DMS153 treated with DMSO at 0.1 percent for 48 hours (cell line): ENCODE data around the gene PRIMA1.

Source experiments
- DNase-seq: peaks from one replicate; lab custom pipeline; 2025; ENCODE audit not compliant: unreplicated experiment; lab: John Stamatoyannopoulos, UW

The PRIMA1 gene

GRCh38 chr14:93759719-93760307 lies 28.5 kb downstream of the PRIMA1 start:
- no peak for DNase-seq

- DNase-seq, result no peak
Measured at GRCh38 chr14:93757206-93757605, 31.1 kb downstream of the PRIMA1 start.

- no peak for DNase-seq
Measured at GRCh38 chr14:93753647-93754046, 34.6 kb downstream of the PRIMA1 start.

GRCh38 chr14:93752980-93753561 lies 35.2 kb downstream of the PRIMA1 start:
- no peak for DNase-seq

- no peak for DNase-seq
Measured at GRCh38 chr14:93751946-93752655, 36.2 kb downstream of the PRIMA1 start.

- DNase-seq, result no peak
Measured at GRCh38 chr14:93749076-93749420, 39.2 kb downstream of the PRIMA1 start.

GRCh38 chr14:93748208-93749075 lies 39.8 kb downstream of the PRIMA1 start:
- no peak for DNase-seq

- DNase-seq, result no peak
Measured at GRCh38 chr14:93747560-93747959, 40.7 kb downstream of the PRIMA1 start.

GRCh38 chr14:93747102-93747501 lies 41.2 kb downstream of the PRIMA1 start:
- no peak for DNase-seq

GRCh38 chr14:93745603-93746273 lies 42.5 kb downstream of the PRIMA1 start:
- DNase-seq, result no peak

GRCh38 chr14:93744876-93745275 lies 43.4 kb downstream of the PRIMA1 start:
- DNase-seq, result no peak

GRCh38 chr14:93744176-93744575 lies 44.1 kb downstream of the PRIMA1 start:
- DNase-seq, result no peak

- DNase-seq, result no peak
Measured at GRCh38 chr14:93743270-93744060, 44.8 kb downstream of the PRIMA1 start.

GRCh38 chr14:93742761-93743160 lies 45.5 kb downstream of the PRIMA1 start:
- DNase-seq, result no peak

GRCh38 chr14:93741556-93742230 lies 46.6 kb downstream of the PRIMA1 start:
- no peak for DNase-seq

- no peak for DNase-seq
Measured at GRCh38 chr14:93737634-93738033, 50.7 kb downstream of the PRIMA1 start.

GRCh38 chr14:93736378-93737014 lies 51.8 kb downstream of the PRIMA1 start:
- DNase-seq, result no peak

- DNase-seq, result no peak
Measured at GRCh38 chr14:93735206-93735605, 53.1 kb downstream of the PRIMA1 start.

GRCh38 chr14:93734086-93734822 lies 54.0 kb downstream of the PRIMA1 start:
- DNase-seq, result no peak
